ENCODE data around the gene SYNRG.

SYNRG gene

GRCh38 chr17:37475731-37476420, 133.3 kb downstream of the SYNRG start:
- DNase-seq = no peak

GRCh38 chr17:37470181-37470580, 139.0 kb downstream of the SYNRG start:
- no peak for DNase-seq

DNA sequence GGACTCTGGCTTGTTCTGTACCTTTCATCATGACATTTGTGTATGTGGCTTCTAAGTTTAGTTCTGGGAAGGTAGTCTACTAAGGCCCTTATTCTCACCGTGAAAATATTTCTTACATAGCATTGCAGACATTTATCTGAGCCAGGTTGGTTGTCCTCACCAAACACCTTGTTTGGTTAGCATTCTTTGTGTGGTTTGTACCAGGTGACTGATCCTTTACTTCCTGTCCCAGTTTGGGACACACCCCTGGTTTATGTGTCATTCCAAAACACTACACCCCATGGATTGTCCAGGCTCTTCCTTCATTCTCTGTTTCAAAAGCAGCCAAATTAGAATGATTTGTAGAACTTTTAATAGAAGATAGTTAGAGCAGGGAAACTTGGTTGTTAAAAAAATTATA, 142.7 kb downstream of the SYNRG start:
- no peak for DNase-seq

DNA sequence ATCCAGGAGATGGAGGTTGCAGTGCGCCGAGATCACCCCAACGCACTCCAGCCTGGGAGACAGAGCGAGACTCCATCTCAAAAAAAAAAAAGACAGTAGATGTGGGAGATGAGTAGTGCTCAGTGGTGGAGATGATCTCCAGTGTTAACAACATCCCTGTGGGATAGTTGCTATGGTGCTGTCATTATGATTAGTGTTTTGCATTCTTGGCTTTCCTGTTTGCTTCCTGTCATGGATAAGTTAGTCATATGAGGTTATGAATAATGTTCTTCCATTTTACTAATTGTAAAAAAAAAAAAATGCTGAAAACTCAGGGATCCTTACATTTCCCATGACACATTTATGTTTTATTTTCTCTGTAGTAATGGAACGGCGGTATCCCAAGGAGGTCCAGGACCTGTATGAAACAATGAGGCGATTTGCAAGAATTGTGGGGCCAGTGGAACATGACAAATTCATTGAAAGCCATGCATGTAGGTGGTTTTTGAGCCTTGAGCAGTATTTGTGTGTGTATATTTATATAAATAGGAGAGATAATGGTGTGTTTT, 144.1 kb downstream of the SYNRG start:
- peak; percentile 90 for DNase-seq
